Lower lobe of right lung (tissue), 2 donors: Measurements from ENCODE around the gene PCYT1A. TPM values are rescaled to one million over a fixed set of nuclear protein-coding genes. Genes with fewer than 3 reads are reported as not detected.

ENCODE experiments used
- ATAC-seq, 2 donors: fragments of 200-7000 bp; cut with Tn5 transposase; one replicate each; pipeline ENCODE4 v1.9.1; 2020 to 2022; ENCODE audit warnings: mild to moderate bottlenecking in 2 of 2, moderate library complexity in 2 of 2
- DNase-seq: peaks from one replicate; pipeline ENCODE4 v3.0.0-alpha.2; 2020
- H3K27ac ChIP-seq: fragments of 200-600 bp; one replicate; pipeline ENCODE4 v1.8.0; 2022
- H3K27me3 ChIP-seq: fragments of 200-600 bp; one replicate; pipeline ENCODE4 v1.8.0; 2022; ENCODE audit warnings: low read depth
- H3K36me3 ChIP-seq: fragments of 200-600 bp; one replicate; pipeline ENCODE4 v1.8.0; 2022; ENCODE audit warnings: mild to moderate bottlenecking
- H3K4me1 ChIP-seq: fragments of 200-600 bp; one replicate; pipeline ENCODE4 v1.8.0; 2022
- H3K4me3 ChIP-seq: fragments of 200-600 bp; one replicate; pipeline ENCODE4 v1.8.0; 2022; ENCODE audit warnings: mild to moderate bottlenecking
- H3K9me3 ChIP-seq: fragments of 200-600 bp; one replicate; pipeline ENCODE4 v1.8.0; 2022
- CTCF ChIP-seq: fragments of 200-600 bp; IDR thresholded peaks from one replicate; pipeline ENCODE4 v1.8.0; 2022; ENCODE audit warnings: antibody characterized with exemption, mild to moderate bottlenecking
- intact Hi-C: fragments of 100-400 bp; cut with DNase I; formaldehyde crosslinking; loops from one replicate; pipeline ENCODE4 v1.11.0; 2022
- total RNA-seq: library from RNA; stranded (reverse); fragmentation: NEBNext Ultra II Directional; extraction: Animal tissue kit (Norgen Biotek cat#: 25700); gene quantifications from one replicate; pipeline ENCODE4 v1.2.1, GENCODE V29; 2021
- donor health status: DM: no; HTN: yes; CAD: no; lungs with severe emphysema.

PCYT1A gene
- total RNA-seq, 1 donor from 2014 or later = 56.1 TPM

- no peak for TF ChIP-seq CTCF
- no peaks in the 10 kb centered on the region for H3K27me3 ChIP-seq
- peaks cover 3% of the 10 kb centered on the region for H3K36me3 ChIP-seq
- no peaks in the 10 kb centered on the region for H3K9me3 ChIP-seq
- H3K4me1 ChIP-seq = peaks cover 54% of the 10 kb centered on the region
- ATAC-seq (no peak), DNase-seq (no peak)
- H3K27ac ChIP-seq = no peak overlapping the region
- H3K4me3 ChIP-seq = no peak overlapping the region
- intact Hi-C loops = no loop called here
These were observed 6.7 kb downstream of the PCYT1A start for GRCh38 chr3:196280689-196281440.

- Histone ChIP-seq H3K4me1 (peaks cover 35% of the 10 kb centered on the region), H3K27ac (no peak overlapping the region), H3K36me3 (peaks cover 19% of the 10 kb centered on the region), H3K27me3 (no peaks in the 10 kb centered on the region), H3K4me3 (no peak overlapping the region), H3K9me3 (no peaks in the 10 kb centered on the region)
- TF ChIP-seq CTCF = no peak
- ATAC-seq = no peak
- intact Hi-C loops = no loop called here
- DNase-seq = no peak
These were observed 12.4 kb downstream of the PCYT1A start for GRCh38 chr3:196275126-196275525.

GRCh38 chr3:196274585-196274984 is 12.9 kb downstream of the PCYT1A start:
- intact Hi-C loops = no loop called here
- Histone ChIP-seq H3K4me1 (peaks cover 29% of the 10 kb centered on the region), H3K4me3 (no peak overlapping the region), H3K27ac (peak overlapping the region; percentile 13), H3K9me3 (no peaks in the 10 kb centered on the region), H3K27me3 (no peaks in the 10 kb centered on the region), H3K36me3 (peaks cover 24% of the 10 kb centered on the region)
- no peak for DNase-seq
- TF ChIP-seq CTCF = no peak
- ATAC-seq = peak in 1 of 2 donors; percentile 26

- ATAC-seq (peak in 1 of 2 donors; percentile 27), DNase-seq (no peak)
- TF ChIP-seq CTCF = no peak
- peaks cover 25% of the 10 kb centered on the region for H3K4me1 ChIP-seq
- H3K36me3 ChIP-seq = peaks cover 33% of the 10 kb centered on the region
- intact Hi-C loops = no loop called here
- H3K27me3 ChIP-seq = no peaks in the 10 kb centered on the region
- H3K4me3 ChIP-seq = no peak overlapping the region
- peak overlapping the region; percentile 13 for H3K27ac ChIP-seq
- H3K9me3 ChIP-seq = no peaks in the 10 kb centered on the region
These were observed 13.9 kb downstream of the PCYT1A start for GRCh38 chr3:196273655-196274054.

GRCh38 chr3:196272826-196273225 is 14.7 kb downstream of the PCYT1A start:
- H3K27ac ChIP-seq = no peak overlapping the region
- intact Hi-C loops = no loop called here
- peaks cover 22% of the 10 kb centered on the region for H3K4me1 ChIP-seq
- no peaks in the 10 kb centered on the region for H3K9me3 ChIP-seq
- H3K27me3 ChIP-seq = no peaks in the 10 kb centered on the region
- DNase-seq (no peak), ATAC-seq (peak in 1 of 2 donors; percentile 32)
- TF ChIP-seq CTCF = no peak
- peaks cover 42% of the 10 kb centered on the region for H3K36me3 ChIP-seq
- no peak overlapping the region for H3K4me3 ChIP-seq
